PFSK-1 (cell line): ENCODE measurements around the gene UBR4.

Experiments used
- FOXP2 ChIP-seq: optimal IDR thresholded peaks from 2 replicates; pipeline ENCODE3; 2011; ENCODE audit warnings: borderline replicate concordance, control low read depth, inconsistent platforms; ENCODE audit not compliant: insufficient read depth; ENCODE audit errors: extremely low read length, extremely low read depth
- POLR2AphosphoS5 ChIP-seq: IDR thresholded peaks from 2 replicates; pipeline ENCODE4 v1.6.1; 2012; ENCODE audit warnings: low read depth, mild to moderate bottlenecking, control low read depth, low read length, moderate library complexity
- SIN3A ChIP-seq: IDR thresholded peaks from 2 replicates; pipeline ENCODE4 v1.6.1; 2012; ENCODE audit warnings: mild to moderate bottlenecking, low read length, moderate library complexity, borderline replicate concordance; ENCODE audit not compliant: insufficient read depth
- TAF1 ChIP-seq: IDR thresholded peaks from 2 replicates; pipeline ENCODE4 v1.6.1; 2012; ENCODE audit warnings: low read length, control low read depth, borderline replicate concordance; ENCODE audit not compliant: insufficient read depth
- TF ChIP-seq, protein P1 (sequence below), 2 experiments: IDR thresholded peaks; 2 replicates each; pipeline versions ENCODE4 v1.6.1 to v1.8.0; 2011 to 2012; ENCODE audit warnings: low read depth in 2 of 2, low read length in 2 of 2, control low read depth in 1 of 2, inconsistent platforms in 1 of 2, mild to moderate bottlenecking in 1 of 2, moderate library complexity in 1 of 2; ENCODE audit not compliant: insufficient read depth in 1 of 2

UBR4 gene

DNA sequence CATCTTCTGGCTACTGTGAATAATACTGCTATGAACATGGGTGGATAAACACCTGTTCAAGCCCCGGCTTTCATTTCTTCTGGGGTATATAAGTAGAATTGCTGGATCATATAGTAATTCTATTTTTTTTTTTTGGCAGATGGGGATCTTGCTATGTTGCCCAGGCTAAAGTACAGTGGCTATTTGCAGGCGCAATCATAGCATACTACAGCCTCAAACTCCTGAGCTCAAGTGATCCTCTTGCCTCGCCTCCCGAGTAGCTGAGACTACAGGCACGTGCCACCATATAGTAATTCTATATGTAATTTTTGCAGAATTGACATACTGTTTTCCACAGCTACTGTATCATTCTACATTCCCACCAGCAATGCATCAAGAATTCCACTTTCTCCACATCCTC lies 27.8 kb downstream of the UBR4 start:
- TF ChIP-seq, protein P1, sequence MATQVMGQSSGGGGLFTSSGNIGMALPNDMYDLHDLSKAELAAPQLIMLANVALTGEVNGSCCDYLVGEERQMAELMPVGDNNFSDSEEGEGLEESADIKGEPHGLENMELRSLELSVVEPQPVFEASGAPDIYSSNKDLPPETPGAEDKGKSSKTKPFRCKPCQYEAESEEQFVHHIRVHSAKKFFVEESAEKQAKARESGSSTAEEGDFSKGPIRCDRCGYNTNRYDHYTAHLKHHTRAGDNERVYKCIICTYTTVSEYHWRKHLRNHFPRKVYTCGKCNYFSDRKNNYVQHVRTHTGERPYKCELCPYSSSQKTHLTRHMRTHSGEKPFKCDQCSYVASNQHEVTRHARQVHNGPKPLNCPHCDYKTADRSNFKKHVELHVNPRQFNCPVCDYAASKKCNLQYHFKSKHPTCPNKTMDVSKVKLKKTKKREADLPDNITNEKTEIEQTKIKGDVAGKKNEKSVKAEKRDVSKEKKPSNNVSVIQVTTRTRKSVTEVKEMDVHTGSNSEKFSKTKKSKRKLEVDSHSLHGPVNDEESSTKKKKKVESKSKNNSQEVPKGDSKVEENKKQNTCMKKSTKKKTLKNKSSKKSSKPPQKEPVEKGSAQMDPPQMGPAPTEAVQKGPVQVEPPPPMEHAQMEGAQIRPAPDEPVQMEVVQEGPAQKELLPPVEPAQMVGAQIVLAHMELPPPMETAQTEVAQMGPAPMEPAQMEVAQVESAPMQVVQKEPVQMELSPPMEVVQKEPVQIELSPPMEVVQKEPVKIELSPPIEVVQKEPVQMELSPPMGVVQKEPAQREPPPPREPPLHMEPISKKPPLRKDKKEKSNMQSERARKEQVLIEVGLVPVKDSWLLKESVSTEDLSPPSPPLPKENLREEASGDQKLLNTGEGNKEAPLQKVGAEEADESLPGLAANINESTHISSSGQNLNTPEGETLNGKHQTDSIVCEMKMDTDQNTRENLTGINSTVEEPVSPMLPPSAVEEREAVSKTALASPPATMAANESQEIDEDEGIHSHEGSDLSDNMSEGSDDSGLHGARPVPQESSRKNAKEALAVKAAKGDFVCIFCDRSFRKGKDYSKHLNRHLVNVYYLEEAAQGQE (IDR thresholded peaks at IDR 0.05; ENCODE audit: insufficient read depth in 1 of 2, low read depth in 2 of 2, low read length in 2 of 2): no peak
- TF ChIP-seq FOXP2: no peak

DNA sequence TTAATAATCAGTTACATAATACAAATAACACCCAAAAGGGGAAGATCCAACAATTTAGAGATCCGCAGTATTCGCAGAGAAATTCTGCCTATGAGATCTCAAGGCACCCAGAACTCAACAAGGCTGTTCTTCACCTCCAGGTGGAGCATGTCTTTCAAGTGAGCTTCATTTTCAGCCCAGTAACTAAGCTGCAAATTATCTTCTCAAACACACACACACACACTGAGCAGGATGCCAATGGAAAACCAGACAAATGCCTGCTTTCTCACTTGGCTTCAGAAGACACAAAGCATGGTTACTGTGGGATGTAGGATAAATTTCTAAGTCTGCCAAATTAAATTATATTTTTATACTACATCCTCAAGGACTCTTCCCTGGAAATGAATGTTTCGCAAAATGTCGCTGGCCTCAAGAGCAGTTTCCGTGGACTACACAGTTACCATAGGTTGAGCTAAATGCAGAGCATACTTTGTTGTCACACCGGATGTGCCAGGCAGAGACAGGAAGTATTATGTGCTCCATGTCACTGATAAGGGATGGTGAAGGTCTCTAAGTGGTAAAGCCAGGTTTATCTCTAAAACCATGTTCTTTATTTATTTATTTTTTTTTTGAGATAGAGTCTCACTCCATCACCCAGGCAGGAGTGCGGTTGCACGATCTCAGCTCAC lies 30.3 kb downstream of the UBR4 start:
- no peak for TF ChIP-seq TAF1
- no peak for TF ChIP-seq POLR2AphosphoS5
- TF ChIP-seq, protein P1 (IDR thresholded peaks at IDR 0.05; ENCODE audit: insufficient read depth in 1 of 2, low read depth in 2 of 2, low read length in 2 of 2): no peak
- TF ChIP-seq SIN3A: no peak

DNA sequence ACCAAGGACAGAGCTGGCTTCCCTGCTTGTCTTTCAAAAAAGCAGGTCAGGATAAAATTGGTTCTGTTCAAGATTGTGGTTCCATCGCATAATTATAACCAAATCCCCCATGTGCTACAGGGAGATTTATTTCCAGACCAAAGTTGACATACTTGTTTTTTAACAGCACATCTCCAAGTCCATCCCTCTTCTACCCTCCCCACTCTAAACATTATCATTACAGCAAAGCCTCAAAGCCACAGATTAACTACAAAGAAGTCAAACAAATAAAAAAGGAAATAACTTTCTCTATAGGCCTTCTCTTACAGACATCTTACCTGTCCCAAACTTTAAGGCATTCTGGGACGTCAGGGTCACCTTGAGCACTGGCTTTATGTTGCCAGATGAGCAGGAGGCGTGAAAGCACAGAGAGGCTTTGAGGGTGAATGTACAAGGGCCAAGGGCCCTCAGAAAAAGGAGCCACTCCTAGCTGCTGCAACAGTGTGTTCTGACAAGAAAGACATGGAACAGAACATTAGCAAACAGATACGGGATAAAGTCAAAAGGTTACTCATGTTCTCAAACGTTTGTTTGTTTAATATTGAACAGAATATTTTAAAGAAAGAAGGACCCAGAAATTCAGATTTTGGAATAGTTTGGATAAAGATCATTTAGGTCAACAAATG lies 31.2 kb downstream of the UBR4 start:
- TF ChIP-seq POLR2AphosphoS5 (no peak), TAF1 (no peak), SIN3A (no peak), FOXP2 (no peak)
- TF ChIP-seq, protein P1 (IDR thresholded peaks at IDR 0.05; ENCODE audit: insufficient read depth in 1 of 2, low read depth in 2 of 2, low read length in 2 of 2): no peak

DNA sequence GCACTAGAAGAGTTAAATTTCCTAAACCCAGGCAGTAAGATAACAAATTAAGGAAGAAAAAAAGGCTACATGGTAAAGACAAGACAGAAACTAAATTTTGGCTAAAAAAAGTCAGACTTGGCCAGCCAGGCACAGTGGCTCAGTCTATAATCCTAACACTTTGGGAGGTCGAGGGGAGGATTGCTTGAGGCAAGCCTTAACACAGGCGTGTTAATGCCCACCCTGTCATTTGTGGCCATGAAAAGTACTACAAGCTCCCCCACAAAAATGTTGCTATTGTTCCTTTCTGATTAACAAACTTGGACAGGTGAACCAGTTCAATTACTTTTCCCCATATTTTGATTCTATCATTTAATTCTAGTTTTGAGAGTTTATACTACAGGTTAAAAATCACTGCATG lies 32.3 kb downstream of the UBR4 start:
- TF ChIP-seq, protein P1 (IDR thresholded peaks at IDR 0.05; ENCODE audit: insufficient read depth in 1 of 2, low read depth in 2 of 2, low read length in 2 of 2): no peak
- no peak for TF ChIP-seq FOXP2
- no peak for TF ChIP-seq TAF1
- TF ChIP-seq POLR2AphosphoS5: no peak
- TF ChIP-seq SIN3A: no peak

DNA sequence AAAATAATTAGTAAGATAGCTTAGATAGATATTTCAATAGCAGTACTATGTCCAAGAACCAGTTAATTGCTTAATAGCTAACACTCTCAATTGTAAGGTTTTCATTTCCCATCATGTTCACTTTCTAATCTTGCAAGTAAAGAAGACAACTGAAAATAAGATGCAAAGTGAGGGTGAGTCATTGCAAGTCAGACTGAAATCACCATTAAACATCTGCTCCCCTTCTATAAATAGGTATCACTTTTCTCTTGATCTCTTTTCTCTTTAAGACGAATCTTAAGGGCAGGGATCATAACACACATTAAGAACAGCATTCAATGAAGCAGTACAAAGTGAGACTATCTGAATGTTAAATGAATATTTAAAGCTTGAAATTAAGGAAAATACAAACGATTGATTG lies 40.4 kb downstream of the UBR4 start:
- TF ChIP-seq SIN3A: no peak
